ENCODE measurements around the gene TRIM14.

- no peak for TF ChIP-seq CTCF (IDR thresholded peaks at IDR 0.05)
- TF ChIP-seq PREB (CRISPR knock-in tag; IDR thresholded peaks at IDR 0.05; ENCODE audit: borderline replicate concordance) = no peak
- TF ChIP-seq ZNF416 (CRISPR knock-in tag; IDR thresholded peaks at IDR 0.05) = no peak
- no peak for TF ChIP-seq ZBTB43 (CRISPR knock-in tag; IDR thresholded peaks at IDR 0.05)
- no peak for TF ChIP-seq CREM (CRISPR knock-in tag; IDR thresholded peaks at IDR 0.05)
- TF ChIP-seq FOXK1 (CRISPR knock-in tag; IDR thresholded peaks at IDR 0.05) = no peak
- no peak for TF ChIP-seq AR (CRISPR knock-in tag; IDR thresholded peaks at IDR 0.05)
- no peak for TF ChIP-seq ATF3 (CRISPR knock-in tag; conservative IDR thresholded peaks at IDR 0.05)
Observed at GRCh38 chr9:98091735-98092612, 27.0 kb downstream of the TRIM14 start.

All from WTC11 (cell line).